H9 (cell line): ENCODE measurements around the gene APPL1. TPM values are rescaled to one million over a fixed set of nuclear protein-coding genes. Genes with fewer than 3 reads are reported as not detected.

ENCODE experiments used
- DNase-seq: peaks from one replicate; pipeline ENCODE4 v3.0.0-alpha.2; 2017
- H2AFZ ChIP-seq: one replicate; pipeline ENCODE4 v1.6.1; 2013; ENCODE audit warnings: mild to moderate bottlenecking, low read length, control low read depth, moderate library complexity
- H2AK5ac ChIP-seq: 2 replicates; pipeline ENCODE4 v1.6.1; 2013; ENCODE audit warnings: low read length, control low read depth, mixed read lengths; ENCODE audit not compliant: insufficient read length
- H2BK120ac ChIP-seq: one replicate; pipeline ENCODE4 v1.6.1; 2013; ENCODE audit warnings: low read depth, mild to moderate bottlenecking, low read length, control low read depth, inconsistent platforms; ENCODE audit not compliant: poor library complexity, severe bottlenecking
- H2BK12ac ChIP-seq: 2 replicates; pipeline ENCODE4 v1.6.1; 2013; ENCODE audit warnings: low read length, control low read depth, mixed read lengths, low read depth; ENCODE audit not compliant: insufficient read length
- H2BK15ac ChIP-seq: 2 replicates; pipeline ENCODE4 v1.6.1; 2013; ENCODE audit warnings: low read depth, low read length, control low read depth
- H2BK20ac ChIP-seq: one replicate; pipeline ENCODE4 v1.6.1; 2013; ENCODE audit warnings: low read depth, mild to moderate bottlenecking, low read length, control low read depth, inconsistent platforms; ENCODE audit not compliant: poor library complexity, severe bottlenecking
- H2BK5ac ChIP-seq: 2 replicates; pipeline ENCODE4 v1.6.1; 2013; ENCODE audit warnings: low read length, control low read depth, mixed read lengths; ENCODE audit not compliant: insufficient read length
- H3K14ac ChIP-seq: 2 replicates; pipeline ENCODE4 v1.6.1; 2013; ENCODE audit warnings: low read length, control low read depth; ENCODE audit not compliant: insufficient read depth
- H3K18ac ChIP-seq: 2 replicates; pipeline ENCODE4 v1.6.1; 2013; ENCODE audit warnings: low read depth, mild to moderate bottlenecking, mixed read lengths, low read length, control low read depth; ENCODE audit not compliant: insufficient read length
- H3K23ac ChIP-seq: 2 replicates; pipeline ENCODE4 v1.6.1; 2013; ENCODE audit warnings: low read length, control low read depth, mixed read lengths, low read depth; ENCODE audit not compliant: insufficient read length
- H3K23me2 ChIP-seq: 2 replicates; pipeline ENCODE4 v1.6.1; 2013; ENCODE audit warnings: low read depth, mild to moderate bottlenecking, mixed read lengths, low read length, control low read depth; ENCODE audit not compliant: insufficient read length, poor library complexity, severe bottlenecking
- H3K27ac ChIP-seq: 2 replicates; pipeline ENCODE4 v1.5.1; 2013; ENCODE audit warnings: low read length, control low read depth, mixed read lengths, low read depth; ENCODE audit not compliant: insufficient read length
- H3K27me3 ChIP-seq: 2 replicates; pipeline ENCODE4 v1.6.1; 2013; ENCODE audit warnings: low read length, control low read depth, inconsistent platforms; ENCODE audit not compliant: insufficient read depth
- H3K4ac ChIP-seq: 2 replicates; pipeline ENCODE4 v1.6.1; 2013; ENCODE audit warnings: low read depth, mild to moderate bottlenecking, control low read depth, inconsistent platforms, low read length, moderate library complexity
- H3K4me1 ChIP-seq: 2 replicates; pipeline ENCODE4 v1.6.1; 2013; ENCODE audit warnings: low read length, control low read depth, inconsistent platforms; ENCODE audit not compliant: insufficient read depth
- H3K4me2 ChIP-seq: 2 replicates; pipeline ENCODE4 v1.6.1; 2013; ENCODE audit warnings: low read length, control low read depth, mixed read lengths; ENCODE audit not compliant: insufficient read length, insufficient read depth
- H3K56ac ChIP-seq: 2 replicates; pipeline ENCODE4 v1.6.1; 2013; ENCODE audit warnings: low read depth, mild to moderate bottlenecking, mixed read lengths, low read length, control low read depth; ENCODE audit not compliant: insufficient read length
- H3K79me1 ChIP-seq: 2 replicates; pipeline ENCODE4 v1.6.1; 2013; ENCODE audit warnings: low read depth, mild to moderate bottlenecking, moderate library complexity, low read length, control low read depth, inconsistent platforms; ENCODE audit not compliant: insufficient read depth, poor library complexity, severe bottlenecking
- H3K79me2 ChIP-seq: 2 replicates; pipeline ENCODE4 v1.6.1; 2013; ENCODE audit warnings: low read length, control low read depth, inconsistent platforms; ENCODE audit not compliant: insufficient read depth
- H3K9ac ChIP-seq: 2 replicates; pipeline ENCODE4 v1.6.1; 2013; ENCODE audit warnings: low read length, control low read depth, mixed read lengths; ENCODE audit not compliant: insufficient read length; ENCODE audit errors: extremely low read depth
- H3K9me3 ChIP-seq: one replicate; pipeline ENCODE4 v1.6.1; 2013; ENCODE audit warnings: low read depth, low read length, inconsistent platforms; ENCODE audit not compliant: control insufficient read depth
- H3T11ph ChIP-seq: one replicate; pipeline ENCODE4 v1.6.1; 2013; ENCODE audit warnings: mild to moderate bottlenecking, low read length, control low read depth, inconsistent platforms
- H4K20me1 ChIP-seq: one replicate; pipeline ENCODE4 v1.6.1; 2013; ENCODE audit not compliant: control insufficient read depth, insufficient read length, insufficient read depth
- H4K5ac ChIP-seq: 2 replicates; pipeline ENCODE4 v1.6.1; 2013; ENCODE audit warnings: low read depth, mild to moderate bottlenecking, mixed read lengths, low read length, control low read depth; ENCODE audit not compliant: insufficient read length
- H4K8ac ChIP-seq: replicated peaks from 2 replicates; pipeline ENCODE4 v1.6.1; 2013; ENCODE audit warnings: low read length, control low read depth, mixed read lengths, low read depth; ENCODE audit not compliant: insufficient read length
- H4K91ac ChIP-seq: 2 replicates; pipeline ENCODE4 v1.6.1; 2013; ENCODE audit warnings: low read depth, mild to moderate bottlenecking, moderate library complexity, mixed read lengths, low read length, control low read depth; ENCODE audit not compliant: insufficient read length
- H3K27ac Mint-ChIP-seq, 3 experiments: 2 replicates in 2 of 3; 3 replicates in 1 of 3; pipeline ENCODE4 v1.8.0; 2020 to 2021; ENCODE audit warnings: mixed read lengths in 3 of 3, mild to moderate bottlenecking in 1 of 3, moderate library complexity in 1 of 3
- H3K27me3 Mint-ChIP-seq: 2 replicates; pipeline ENCODE4 v1.8.0; 2021; ENCODE audit warnings: low read depth, mild to moderate bottlenecking, moderate library complexity, mixed read lengths
- H3K36me3 Mint-ChIP-seq, 3 experiments: 2 replicates in 2 of 3; 3 replicates in 1 of 3; pipeline ENCODE4 v1.8.0; 2020 to 2021; ENCODE audit warnings: low read depth in 3 of 3, mixed read lengths in 3 of 3; ENCODE audit not compliant: insufficient read depth in 1 of 3
- H3K4me1 Mint-ChIP-seq, 2 experiments: 2 replicates each; pipeline ENCODE4 v1.8.0; 2020; ENCODE audit warnings: mixed read lengths in 2 of 2
- H3K4me3 Mint-ChIP-seq, 2 experiments: 2 replicates in 1 of 2; 3 replicates in 1 of 2; pipeline ENCODE4 v1.8.0; 2020 to 2021; ENCODE audit warnings: mild to moderate bottlenecking in 2 of 2, mixed read lengths in 2 of 2, moderate library complexity in 1 of 2
- H3K9me3 Mint-ChIP-seq, 2 experiments: 2 replicates in 1 of 2; 3 replicates in 1 of 2; pipeline ENCODE4 v1.8.0; 2020; ENCODE audit warnings: mild to moderate bottlenecking in 2 of 2, mixed read lengths in 2 of 2, moderate library complexity in 1 of 2
- CTCF ChIP-seq: fragments of 200-600 bp; sonication (generic); conservative IDR thresholded peaks from 3 replicates; pipeline ENCODE4 v1.8.0; 2021; ENCODE audit warnings: antibody characterized with exemption, mild to moderate bottlenecking
- WGBS: extraction: QIAGEN DNeasy Blood & Tissue Kit; methylation state at CpG from one replicate; pipeline ENCODE4 v1.1.7; 2013; ENCODE audit warnings: missing lambda C conversion rate, low lambda C conversion rate, mixed read lengths; ENCODE audit not compliant: insufficient read length; ENCODE audit errors: extremely low coverage; 5-methylcytosine and 5-hydroxymethylcytosine counted together
- total RNA-seq: library from RNA; stranded (reverse); gene quantifications from 2 replicates; pipeline ENCODE4 v1.2.1, GENCODE V29; 2021

The APPL1 gene
- total RNA-seq, 1 experiment from 2014 or later, result 34.4 TPM

- H3K4ac ChIP-seq, result no peak overlapping the region
- no peaks in the 10 kb centered on the region for H3K27me3 Mint-ChIP-seq
- no peaks in the 10 kb centered on the region for H3K36me3 Mint-ChIP-seq
These were observed 21.1 kb upstream of the APPL1 start for GRCh38 chr3:57206423-57206822.

More at GRCh38 chr3:57206423-57206822, 21.1 kb upstream of the APPL1 start:
- H3K79me1 ChIP-seq, result no peaks in the 10 kb centered on the region
- Mint-ChIP-seq H3K4me1 (peaks cover 2% of the 10 kb centered on the region in 2 experiments), H3K27ac (no peak overlapping the region), H3K4me3 (no peak overlapping the region), H3K9me3 (no peaks in the 10 kb centered on the region)
- no peak overlapping the region for H4K5ac ChIP-seq
- H3K4me1 ChIP-seq, result peaks cover 1% of the 10 kb centered on the region; the same call in 1 of the 2 replicates
- H3K79me2 ChIP-seq, result no peaks in the 10 kb centered on the region
- no peaks in the 10 kb centered on the region for H3K27me3 ChIP-seq
- no peak overlapping the region for H2BK20ac ChIP-seq
- H2BK5ac ChIP-seq, result no peak overlapping the region
- no peak overlapping the region for H2AK5ac ChIP-seq
- H2BK15ac ChIP-seq, result no peak overlapping the region
- no peak overlapping the region for H3K14ac ChIP-seq
- no peak overlapping the region for H3K27ac ChIP-seq
- no peak for DNase-seq
- no peak overlapping the region for H3T11ph ChIP-seq
- no peak overlapping the region for H3K9ac ChIP-seq
- no peaks in the 10 kb centered on the region for H4K20me1 ChIP-seq
- H2BK120ac ChIP-seq, result no peak overlapping the region
- H3K56ac ChIP-seq, result no peak overlapping the region
- no peak overlapping the region for H3K4me2 ChIP-seq
- no peak overlapping the region for H4K8ac ChIP-seq
- TF ChIP-seq CTCF, result no peak
- H2BK12ac ChIP-seq, result no peak overlapping the region
- WGBS, result no CpG with 5 or more reads among the region's 2 CpGs
- no peaks in the 10 kb centered on the region for H3K23me2 ChIP-seq
- H4K91ac ChIP-seq, result no peak overlapping the region
- no peak overlapping the region for H3K23ac ChIP-seq
- H3K9me3 ChIP-seq, result no peaks in the 10 kb centered on the region
- no peak overlapping the region for H2AFZ ChIP-seq
- H3K18ac ChIP-seq, result no peak overlapping the region
